Activated CD4-positive, alpha-beta T cell treated with anti-CD3 and anti-CD28 coated beads, Interleukin-10, Interleukin-2, amounts not matched to agents 100 ng/mL and 50 ng/mL, durations not matched to agents 16 hours and 8 hours (primary cell): Measurements from ENCODE around the gene SLC39A7.

Source experiments
- DNase-seq: peaks from one replicate; pipeline ENCODE4 v3.0.0-alpha.2; 2020

SLC39A7 gene

GRCh38 chr6:33190504-33191107, 10.1 kb upstream of the SLC39A7 start:
- no peak for DNase-seq

- DNase-seq: no peak
Measured at GRCh38 chr6:33191383-33192104, 9.1 kb upstream of the SLC39A7 start.

- no peak for DNase-seq
Measured at GRCh38 chr6:33192105-33192646, 8.5 kb upstream of the SLC39A7 start, which contains the start of gene COL11A2. TSS of gene COL11A2 (minus strand) at chr6:33192467. CDS start at chr6:33192240, 227 bp downstream.

- DNase-seq: no peak
Measured at GRCh38 chr6:33192671-33193602, 7.7 kb upstream of the SLC39A7 start.

- DNase-seq: no peak
Measured at GRCh38 chr6:33193619-33194018, 7.0 kb upstream of the SLC39A7 start.

- DNase-seq: no peak
Measured at GRCh38 chr6:33194431-33194979, 6.2 kb upstream of the SLC39A7 start.

- no peak for DNase-seq
Measured at GRCh38 chr6:33195304-33196165, 5.1 kb upstream of the SLC39A7 start.

GRCh38 chr6:33197431-33198048, 3.1 kb upstream of the SLC39A7 start:
- peak; percentile 75 for DNase-seq

- DNase-seq: no peak
Measured at GRCh38 chr6:33198159-33198852, 2.4 kb upstream of the SLC39A7 start.

- no peak for DNase-seq
Measured at GRCh38 chr6:33198853-33199436, 1.7 kb upstream of the SLC39A7 start.

GRCh38 chr6:33199687-33200218, 914 bp upstream of the SLC39A7 start:
- peak; percentile 89 for DNase-seq

GRCh38 chr6:33201147-33201545, 479 bp downstream of the SLC39A7 start:
- no peak for DNase-seq

- no peak for DNase-seq
Measured at GRCh38 chr6:33201935-33202334, 1.3 kb downstream of the SLC39A7 start.

- DNase-seq: no peak
Measured at GRCh38 chr6:33202799-33203198, 2.1 kb downstream of the SLC39A7 start.

GRCh38 chr6:33203443-33204164, 2.9 kb downstream of the SLC39A7 start:
- no peak for DNase-seq

- no peak for DNase-seq
Measured at GRCh38 chr6:33204165-33204414, 3.4 kb downstream of the SLC39A7 start.

- DNase-seq: peak; percentile 96
Measured at GRCh38 chr6:33204415-33205190, 3.9 kb downstream of the SLC39A7 start, which contains the start of gene HSD17B8. TSS of gene HSD17B8 (plus strand) at chr6:33204655. CDS start at chr6:33204669, 14 bp downstream.

GRCh38 chr6:33205191-33206026, 4.7 kb downstream of the SLC39A7 start:
- peak; percentile 83 for DNase-seq
